ENCODE measurements around the gene BAZ2B.

DNA sequence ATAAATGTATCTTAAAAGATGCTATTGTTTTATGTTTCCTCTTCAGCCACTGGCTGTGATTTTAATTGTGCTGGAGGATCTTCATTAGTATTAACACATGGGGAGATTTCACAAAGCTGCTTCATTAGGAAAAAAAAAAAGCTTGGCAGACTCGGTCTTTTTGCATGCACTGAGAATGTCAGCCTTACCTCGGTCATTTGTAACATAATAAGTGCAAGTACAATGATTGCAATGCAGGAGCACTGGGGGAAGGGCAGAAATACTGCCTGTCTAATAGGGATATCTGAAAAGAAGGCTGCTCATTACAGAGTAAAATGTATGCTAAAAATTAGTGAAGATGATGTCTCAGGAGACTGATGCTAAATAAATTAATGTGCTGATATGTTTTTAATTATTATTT lies 1.3 kb upstream of the BAZ2B start:
- TF ChIP-seq, protein P1, sequence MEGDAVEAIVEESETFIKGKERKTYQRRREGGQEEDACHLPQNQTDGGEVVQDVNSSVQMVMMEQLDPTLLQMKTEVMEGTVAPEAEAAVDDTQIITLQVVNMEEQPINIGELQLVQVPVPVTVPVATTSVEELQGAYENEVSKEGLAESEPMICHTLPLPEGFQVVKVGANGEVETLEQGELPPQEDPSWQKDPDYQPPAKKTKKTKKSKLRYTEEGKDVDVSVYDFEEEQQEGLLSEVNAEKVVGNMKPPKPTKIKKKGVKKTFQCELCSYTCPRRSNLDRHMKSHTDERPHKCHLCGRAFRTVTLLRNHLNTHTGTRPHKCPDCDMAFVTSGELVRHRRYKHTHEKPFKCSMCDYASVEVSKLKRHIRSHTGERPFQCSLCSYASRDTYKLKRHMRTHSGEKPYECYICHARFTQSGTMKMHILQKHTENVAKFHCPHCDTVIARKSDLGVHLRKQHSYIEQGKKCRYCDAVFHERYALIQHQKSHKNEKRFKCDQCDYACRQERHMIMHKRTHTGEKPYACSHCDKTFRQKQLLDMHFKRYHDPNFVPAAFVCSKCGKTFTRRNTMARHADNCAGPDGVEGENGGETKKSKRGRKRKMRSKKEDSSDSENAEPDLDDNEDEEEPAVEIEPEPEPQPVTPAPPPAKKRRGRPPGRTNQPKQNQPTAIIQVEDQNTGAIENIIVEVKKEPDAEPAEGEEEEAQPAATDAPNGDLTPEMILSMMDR (IDR thresholded peaks at IDR 0.05) = no peak
- TF ChIP-seq POLR2A (IDR thresholded peaks at IDR 0.05) = no peak

Measured in sigmoid colon (tissue), 3 donors.